ENCODE measurements around the gene HIVEP1.

HIVEP1 gene

DNA sequence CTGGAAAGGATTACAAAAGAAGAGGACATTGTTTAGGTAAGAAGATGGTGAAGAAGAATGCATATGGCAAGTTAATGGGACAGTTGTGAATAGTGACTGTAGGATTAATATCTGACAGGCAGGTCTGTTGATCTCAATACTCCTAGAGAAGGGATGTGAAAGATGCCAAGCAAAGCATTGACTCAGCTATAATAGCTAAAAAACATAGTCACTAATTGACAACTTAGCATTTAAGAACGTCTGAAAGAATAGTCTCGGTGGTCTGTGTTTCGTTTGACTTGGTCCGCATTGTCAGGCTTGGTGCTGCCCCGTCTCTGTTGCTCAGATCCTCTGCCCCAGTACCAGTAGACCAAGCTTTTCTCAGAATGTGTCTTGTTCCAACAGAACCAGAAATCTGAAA is 65.9 kb downstream of the HIVEP1 start:
- H2AK5ac ChIP-seq (ENCODE audit: low read depth, low read length): no peak overlapping the region
- no CpG with 5 or more reads among the region's 5 CpGs for WGBS, 2 donors (ENCODE audit: extremely low coverage in 2 of 2, insufficient read length in 2 of 2, insufficient replicate concordance in 1 of 2)
- no peak overlapping the region for H4K8ac ChIP-seq (ENCODE audit: low read depth, low read length)

DNA sequence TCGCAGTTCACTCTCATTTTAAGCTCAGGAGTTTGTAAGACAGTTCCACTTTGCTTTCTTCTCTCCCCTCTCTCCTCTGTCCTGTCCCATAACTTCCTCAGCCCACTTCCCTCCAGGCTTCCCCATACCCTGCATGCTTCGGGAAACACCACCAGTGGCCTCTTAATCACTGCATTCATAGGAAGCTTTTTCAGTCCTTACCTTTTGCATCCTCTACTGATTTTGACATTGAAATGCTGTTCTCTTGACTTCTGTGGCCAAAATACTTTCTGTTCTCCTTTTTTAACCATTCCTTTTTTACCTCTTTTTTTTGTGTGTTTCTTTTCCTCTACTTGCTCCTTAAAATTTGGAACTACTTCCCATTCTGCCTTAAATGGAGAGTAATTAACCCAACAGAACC is 69.7 kb downstream of the HIVEP1 start:
- no peak overlapping the region for H3K4me2 ChIP-seq (ENCODE audit: insufficient read depth, low read length, poor library complexity, severe bottlenecking)
- no peak overlapping the region for H2AFZ ChIP-seq (ENCODE audit: low read length)
- no peak overlapping the region for H2BK5ac ChIP-seq (ENCODE audit: low read length)
- no peak overlapping the region for H3K27ac ChIP-seq (replicated peaks; ENCODE audit: low read length)
- peaks cover 4 to 12% of the 10 kb centered on the region in 2 donors for H3K4me1 ChIP-seq (ENCODE audit: control insufficient read depth in 2 of 2, insufficient read depth in 1 of 2, low read depth in 1 of 2, low read length in 2 of 2)
- H3K18ac ChIP-seq (ENCODE audit: low read length): no peak overlapping the region
- H3K27me3 ChIP-seq (ENCODE audit: control insufficient read depth in 3 of 3, insufficient read depth in 3 of 3, low read depth in 1 of 3, low read length in 3 of 3): no peaks in the 10 kb centered on the region
- no peak overlapping the region for H4K8ac ChIP-seq (ENCODE audit: low read depth, low read length)
- H2BK12ac ChIP-seq (ENCODE audit: low read length): no peak overlapping the region
- no peak overlapping the region for H3K14ac ChIP-seq (ENCODE audit: low read length)
- H3K9ac ChIP-seq (ENCODE audit: low read depth, low read length, poor library complexity): no peak overlapping the region
- no peak overlapping the region for H3K23ac ChIP-seq (ENCODE audit: low read depth, low read length, poor library complexity)
- no CpG with 5 or more reads among the region's 2 CpGs for WGBS, 2 donors (ENCODE audit: extremely low coverage in 2 of 2, insufficient read length in 2 of 2, insufficient replicate concordance in 1 of 2)
- no peaks in the 10 kb centered on the region for H3K79me1 ChIP-seq (ENCODE audit: low read depth, low read length)
- no peak overlapping the region for H4K91ac ChIP-seq (ENCODE audit: low read depth, low read length, poor library complexity)
- no peak overlapping the region for H2BK120ac ChIP-seq (ENCODE audit: low read depth, low read length)
- no peak overlapping the region for H2AK5ac ChIP-seq (ENCODE audit: low read depth, low read length)
- no peak overlapping the region for H3K4me3 ChIP-seq (ENCODE audit: low read length in 2 of 2)
- peaks cover 0 to 2% of the 10 kb centered on the region in 2 donors for H3K36me3 ChIP-seq (replicated peaks in 1 of 2; ENCODE audit: control insufficient read depth in 2 of 2, insufficient read depth in 2 of 2, low read length in 2 of 2)
- no peaks in the 10 kb centered on the region for H3K9me3 ChIP-seq (replicated peaks in 1 of 2; ENCODE audit: control insufficient read depth in 2 of 2, insufficient read depth in 1 of 2, low read depth in 1 of 2, low read length in 2 of 2)
- H2BK15ac ChIP-seq (ENCODE audit: low read length): no peak overlapping the region
- no peak overlapping the region for H3K4ac ChIP-seq (ENCODE audit: low read length)
- DNase-seq (ENCODE audit: low spot score): no peak

More for the DNA sequence above, 65.9 kb downstream of the HIVEP1 start:
- H3K27me3 ChIP-seq (ENCODE audit: control insufficient read depth in 3 of 3, insufficient read depth in 3 of 3, low read depth in 1 of 3, low read length in 3 of 3): no peaks in the 10 kb centered on the region
- no peak overlapping the region for H3K4me3 ChIP-seq (ENCODE audit: low read length in 2 of 2)
- no peak overlapping the region for H2AFZ ChIP-seq (ENCODE audit: low read length)
- no peaks in the 10 kb centered on the region for H3K79me1 ChIP-seq (ENCODE audit: low read depth, low read length)
- no peak overlapping the region for H3K9ac ChIP-seq (ENCODE audit: low read depth, low read length, poor library complexity)
- no peak overlapping the region for H3K4me2 ChIP-seq (ENCODE audit: insufficient read depth, low read length, poor library complexity, severe bottlenecking)
- no peak overlapping the region for H4K91ac ChIP-seq (ENCODE audit: low read depth, low read length, poor library complexity)
- no peak for DNase-seq (ENCODE audit: low spot score)
- no peak overlapping the region for H2BK15ac ChIP-seq (ENCODE audit: low read length)
- no peaks in the 10 kb centered on the region for H3K9me3 ChIP-seq (replicated peaks in 1 of 2; ENCODE audit: control insufficient read depth in 2 of 2, insufficient read depth in 1 of 2, low read depth in 1 of 2, low read length in 2 of 2)
- no peak overlapping the region for H2BK12ac ChIP-seq (ENCODE audit: low read length)
- peaks cover 0 to 4% of the 10 kb centered on the region in 2 donors for H3K4me1 ChIP-seq (ENCODE audit: control insufficient read depth in 2 of 2, insufficient read depth in 1 of 2, low read depth in 1 of 2, low read length in 2 of 2)
- H3K36me3 ChIP-seq (replicated peaks in 1 of 2; ENCODE audit: control insufficient read depth in 2 of 2, insufficient read depth in 2 of 2, low read length in 2 of 2): peaks cover 0 to 2% of the 10 kb centered on the region in 2 donors
- no peak overlapping the region for H3K4ac ChIP-seq (ENCODE audit: low read length)
- H3K27ac ChIP-seq (replicated peaks; ENCODE audit: low read length): no peak overlapping the region
- H3K23ac ChIP-seq (ENCODE audit: low read depth, low read length, poor library complexity): no peak overlapping the region
- no peak overlapping the region for H2BK5ac ChIP-seq (ENCODE audit: low read length)
- no peak overlapping the region for H3K18ac ChIP-seq (ENCODE audit: low read length)
- no peak overlapping the region for H2BK120ac ChIP-seq (ENCODE audit: low read depth, low read length)
- no peak overlapping the region for H3K14ac ChIP-seq (ENCODE audit: low read length)

DNA sequence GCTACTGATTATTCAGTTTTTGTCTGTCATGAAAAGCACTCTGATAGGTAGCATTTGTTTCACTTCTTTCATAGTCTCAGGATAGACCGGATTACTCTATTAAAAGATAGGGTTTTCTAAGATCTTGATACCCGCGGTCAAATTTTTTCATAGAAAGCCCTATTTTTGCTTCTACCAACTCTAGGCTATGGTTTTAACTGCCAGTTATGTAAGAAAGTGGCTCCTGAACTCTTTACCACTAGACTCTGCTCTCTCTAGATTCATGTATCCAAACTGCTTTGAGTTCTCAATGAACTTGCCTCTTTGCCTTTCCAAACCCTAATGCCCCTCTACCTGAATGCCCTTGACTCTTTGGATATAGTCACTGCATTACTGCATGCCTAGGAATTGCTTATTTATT is 70.3 kb downstream of the HIVEP1 start:
- no peak overlapping the region for H3K4me3 ChIP-seq (ENCODE audit: low read length in 2 of 2)
- H3K4me1 ChIP-seq (ENCODE audit: control insufficient read depth in 2 of 2, insufficient read depth in 1 of 2, low read depth in 1 of 2, low read length in 2 of 2): peaks cover 4 to 12% of the 10 kb centered on the region in 2 donors
- no peak overlapping the region for H2AK5ac ChIP-seq (ENCODE audit: low read depth, low read length)
- DNase-seq (ENCODE audit: low spot score): no peak
- H3K4me2 ChIP-seq (ENCODE audit: insufficient read depth, low read length, poor library complexity, severe bottlenecking): no peak overlapping the region
- H2BK15ac ChIP-seq (ENCODE audit: low read length): no peak overlapping the region
- no peak overlapping the region for H4K8ac ChIP-seq (ENCODE audit: low read depth, low read length)
- no peak overlapping the region for H2AFZ ChIP-seq (ENCODE audit: low read length)
- no peak overlapping the region for H3K27ac ChIP-seq (replicated peaks; ENCODE audit: low read length)
- H3K36me3 ChIP-seq (replicated peaks in 1 of 2; ENCODE audit: control insufficient read depth in 2 of 2, insufficient read depth in 2 of 2, low read length in 2 of 2): no peaks in the 10 kb centered on the region
- H3K23ac ChIP-seq (ENCODE audit: low read depth, low read length, poor library complexity): no peak overlapping the region
- no peak overlapping the region for H3K18ac ChIP-seq (ENCODE audit: low read length)
- no CpG with 5 or more reads among the region's 3 CpGs for WGBS, 2 donors (ENCODE audit: extremely low coverage in 2 of 2, insufficient read length in 2 of 2, insufficient replicate concordance in 1 of 2)
- H2BK12ac ChIP-seq (ENCODE audit: low read length): no peak overlapping the region
- no peak overlapping the region for H3K4ac ChIP-seq (ENCODE audit: low read length)
- H2BK5ac ChIP-seq (ENCODE audit: low read length): no peak overlapping the region
- H3K9ac ChIP-seq (ENCODE audit: low read depth, low read length, poor library complexity): no peak overlapping the region
- H3K14ac ChIP-seq (ENCODE audit: low read length): no peak overlapping the region
- H3K79me1 ChIP-seq (ENCODE audit: low read depth, low read length): no peaks in the 10 kb centered on the region
- H3K27me3 ChIP-seq (ENCODE audit: control insufficient read depth in 3 of 3, insufficient read depth in 3 of 3, low read depth in 1 of 3, low read length in 3 of 3): no peaks in the 10 kb centered on the region
- H4K91ac ChIP-seq (ENCODE audit: low read depth, low read length, poor library complexity): no peak overlapping the region
- H3K9me3 ChIP-seq (replicated peaks in 1 of 2; ENCODE audit: control insufficient read depth in 2 of 2, insufficient read depth in 1 of 2, low read depth in 1 of 2, low read length in 2 of 2): no peaks in the 10 kb centered on the region
- no peak overlapping the region for H2BK120ac ChIP-seq (ENCODE audit: low read depth, low read length)

DNA sequence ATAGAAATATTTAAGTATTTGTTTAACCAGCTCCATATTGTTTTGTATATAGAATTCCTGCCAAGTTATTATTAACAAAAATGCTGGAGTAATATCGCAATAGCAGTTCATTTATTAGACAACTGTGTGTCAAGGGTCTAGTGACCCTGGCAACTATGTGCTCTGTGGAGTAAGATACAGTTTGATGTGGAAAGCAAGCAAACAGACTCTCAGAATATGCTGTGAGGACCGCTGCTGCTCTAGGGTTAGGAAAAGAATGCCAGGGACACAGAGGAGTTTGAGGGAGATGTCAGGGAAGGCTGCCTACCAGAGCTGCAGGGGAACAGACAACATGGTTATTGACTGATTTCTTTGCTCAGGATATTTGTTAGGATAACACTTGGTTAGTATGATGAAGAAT is 71.2 kb downstream of the HIVEP1 start:
- H3K9me3 ChIP-seq (replicated peaks in 1 of 2; ENCODE audit: control insufficient read depth in 2 of 2, insufficient read depth in 1 of 2, low read depth in 1 of 2, low read length in 2 of 2): no peaks in the 10 kb centered on the region
- no peak overlapping the region for H3K4ac ChIP-seq (ENCODE audit: low read length)
- H3K79me1 ChIP-seq (ENCODE audit: low read depth, low read length): peaks cover 1% of the 10 kb centered on the region
- H2AK5ac ChIP-seq (ENCODE audit: low read depth, low read length): no peak overlapping the region
- H3K4me3 ChIP-seq (ENCODE audit: low read length in 2 of 2): no peak overlapping the region
- H2AFZ ChIP-seq (ENCODE audit: low read length): no peak overlapping the region
- no peak overlapping the region for H2BK12ac ChIP-seq (ENCODE audit: low read length)
- H3K14ac ChIP-seq (ENCODE audit: low read length): no peak overlapping the region
- no peak overlapping the region for H3K23ac ChIP-seq (ENCODE audit: low read depth, low read length, poor library complexity)
- H2BK15ac ChIP-seq (ENCODE audit: low read length): no peak overlapping the region
- no peak overlapping the region for H2BK5ac ChIP-seq (ENCODE audit: low read length)
- WGBS, 2 donors (ENCODE audit: extremely low coverage in 2 of 2, insufficient read length in 2 of 2, insufficient replicate concordance in 1 of 2): no CpG with 5 or more reads among the region's 2 CpGs
- H3K18ac ChIP-seq (ENCODE audit: low read length): no peak overlapping the region
- H3K27ac ChIP-seq (replicated peaks; ENCODE audit: low read length): no peak overlapping the region
- H3K36me3 ChIP-seq (replicated peaks in 1 of 2; ENCODE audit: control insufficient read depth in 2 of 2, insufficient read depth in 2 of 2, low read length in 2 of 2): peaks cover 0 to 1% of the 10 kb centered on the region in 2 donors
- H3K4me1 ChIP-seq (ENCODE audit: control insufficient read depth in 2 of 2, insufficient read depth in 1 of 2, low read depth in 1 of 2, low read length in 2 of 2): peaks cover 4 to 12% of the 10 kb centered on the region in 2 donors
- no peak for DNase-seq (ENCODE audit: low spot score)
- no peak overlapping the region for H4K91ac ChIP-seq (ENCODE audit: low read depth, low read length, poor library complexity)
- H3K9ac ChIP-seq (ENCODE audit: low read depth, low read length, poor library complexity): no peak overlapping the region
- H2BK120ac ChIP-seq (ENCODE audit: low read depth, low read length): no peak overlapping the region
- H3K4me2 ChIP-seq (ENCODE audit: insufficient read depth, low read length, poor library complexity, severe bottlenecking): no peak overlapping the region
- H3K27me3 ChIP-seq (ENCODE audit: control insufficient read depth in 3 of 3, insufficient read depth in 3 of 3, low read depth in 1 of 3, low read length in 3 of 3): no peaks in the 10 kb centered on the region
- H4K8ac ChIP-seq (ENCODE audit: low read depth, low read length): no peak overlapping the region

Data from neuronal stem cell (in vitro differentiated cells).